GM23338 (cell line): ENCODE measurements around the gene NRCAM. TPM values are rescaled to one million over a fixed set of nuclear protein-coding genes. Genes with fewer than 3 reads are reported as not detected.

Source experiments
- ATAC-seq: fragments of 200-7000 bp; cut with Tn5 transposase; 3 replicates; pipeline ENCODE4 v1.9.1; 2020
- DNase-seq: peaks from one replicate; pipeline ENCODE4 v3.0.0-alpha.2; 2015; ENCODE audit warnings: low spot score
- H2AFZ ChIP-seq: fragments of 200-600 bp; sonication (generic); 2 replicates; pipeline ENCODE4 v1.8.0; 2016; ENCODE audit warnings: antibody characterized with exemption, mild to moderate bottlenecking, moderate library complexity
- H3F3A ChIP-seq: fragments of 200-600 bp; sonication (generic); replicated peaks from 2 replicates; pipeline ENCODE4 v1.8.0; 2017; ENCODE audit warnings: antibody characterized with exemption, mixed run types, low read depth
- H3K27ac ChIP-seq: fragments of 200-600 bp; sonication (generic); 2 replicates; pipeline ENCODE4 v1.6.1; 2016; ENCODE audit warnings: low read depth
- H3K27me3 ChIP-seq: fragments of 200-600 bp; sonication (generic); 2 replicates; pipeline ENCODE4 v1.8.0; 2016; ENCODE audit warnings: mild to moderate bottlenecking, mixed run types, moderate library complexity; ENCODE audit not compliant: insufficient read depth
- H3K36me3 ChIP-seq: fragments of 200-600 bp; sonication (generic); 2 replicates; pipeline ENCODE4 v1.8.0; 2016; ENCODE audit warnings: mild to moderate bottlenecking; ENCODE audit not compliant: insufficient read depth
- H3K4me1 ChIP-seq: fragments of 200-600 bp; sonication (generic); 2 replicates; pipeline ENCODE4 v1.8.0; 2016; ENCODE audit warnings: mild to moderate bottlenecking, moderate library complexity; ENCODE audit not compliant: insufficient read depth
- H3K4me2 ChIP-seq: fragments of 200-600 bp; sonication (generic); 2 replicates; pipeline ENCODE4 v1.7.1; 2017; ENCODE audit warnings: mixed run types
- H3K4me3 ChIP-seq: fragments of 200-600 bp; sonication (generic); 2 replicates; pipeline ENCODE4 v1.6.1; 2016; ENCODE audit warnings: mixed run types
- H3K79me2 ChIP-seq: fragments of 200-600 bp; sonication (generic); replicated peaks from 2 replicates; pipeline ENCODE4 v1.8.0; 2017; ENCODE audit warnings: mild to moderate bottlenecking; ENCODE audit not compliant: insufficient read depth
- H3K9me2 ChIP-seq: fragments of 200-600 bp; sonication (generic); 2 replicates; pipeline ENCODE4 v1.8.0; 2017; ENCODE audit not compliant: insufficient read depth
- H4K20me1 ChIP-seq: fragments of 200-600 bp; sonication (generic); replicated peaks from 2 replicates; pipeline ENCODE4 v1.8.0; 2017; ENCODE audit warnings: mild to moderate bottlenecking; ENCODE audit not compliant: insufficient read depth
- H3K27ac Mint-ChIP-seq: 2 replicates; pipeline ENCODE4 v1.8.0; 2020; ENCODE audit warnings: inconsistent platforms, mild to moderate bottlenecking, moderate library complexity, mixed read lengths
- H3K27me3 Mint-ChIP-seq: 3 replicates; pipeline ENCODE4 v1.8.0; 2022; ENCODE audit warnings: low read depth, mild to moderate bottlenecking, moderate library complexity, mixed read lengths, inconsistent platforms; ENCODE audit not compliant: insufficient read depth, poor library complexity
- H3K36me3 Mint-ChIP-seq: 3 replicates; pipeline ENCODE4 v1.8.0; 2021; ENCODE audit warnings: low read depth, mild to moderate bottlenecking, inconsistent platforms, moderate library complexity, mixed read lengths
- H3K4me1 Mint-ChIP-seq: 3 replicates; pipeline ENCODE4 v1.8.0; 2020; ENCODE audit warnings: mild to moderate bottlenecking, inconsistent platforms, mixed read lengths
- H3K4me3 Mint-ChIP-seq: 3 replicates; pipeline ENCODE4 v1.8.0; 2021; ENCODE audit warnings: moderate library complexity, mild to moderate bottlenecking, inconsistent platforms, mixed read lengths
- H3K9me3 Mint-ChIP-seq: 3 replicates; pipeline ENCODE4 v1.8.0; 2020; ENCODE audit warnings: moderate library complexity, mild to moderate bottlenecking, inconsistent platforms, mixed read lengths
- CREB1 ChIP-seq: fragments of 250-450 bp; sonication (Bioruptor Pico); IDR thresholded peaks from 2 replicates; pipeline ENCODE4 v1.5.0; 2020; ENCODE audit warnings: low read depth, mild to moderate bottlenecking, moderate library complexity
- EZH2 ChIP-seq: fragments of 200-600 bp; sonication (generic); IDR thresholded peaks from one replicate; pipeline ENCODE4 v1.8.0; 2017; ENCODE audit warnings: antibody characterized with exemption, mild to moderate bottlenecking, low read depth; ENCODE audit not compliant: unreplicated experiment
- EZH2phosphoT487 ChIP-seq: fragments of 200-600 bp; sonication (generic); IDR thresholded peaks from one replicate; pipeline ENCODE4 v1.8.1; 2018; ENCODE audit warnings: antibody characterized with exemption; ENCODE audit not compliant: unreplicated experiment
- JUNB ChIP-seq: IDR thresholded peaks from one replicate; pipeline ENCODE4 v1.6.1; 2016; ENCODE audit warnings: antibody characterized with exemption; ENCODE audit not compliant: unreplicated experiment
- NANOG ChIP-seq: IDR thresholded peaks from 2 replicates; pipeline ENCODE4 v1.6.1; 2016; ENCODE audit warnings: antibody characterized with exemption, borderline replicate concordance
- POLR2AphosphoS5 ChIP-seq: IDR thresholded peaks from 2 replicates; pipeline ENCODE4 v1.6.1; 2016; ENCODE audit warnings: antibody characterized with exemption, low read depth
- STAT1 ChIP-seq: IDR thresholded peaks from one replicate; pipeline ENCODE4 v1.6.1; 2016; ENCODE audit warnings: antibody characterized with exemption; ENCODE audit not compliant: unreplicated experiment
- ZNF114 ChIP-seq: fragments of 250-450 bp; sonication (Bioruptor Pico); IDR thresholded peaks from 2 replicates; pipeline ENCODE4 v1.5.0; 2020; ENCODE audit warnings: mild to moderate bottlenecking, moderate library complexity
- ZNF331 ChIP-seq: fragments of 250-450 bp; sonication (Bioruptor Pico); IDR thresholded peaks from 2 replicates; pipeline ENCODE4 v1.5.0; 2020; ENCODE audit warnings: low read depth, mild to moderate bottlenecking, moderate library complexity
- polyA plus RNA-seq: library from polyadenylated mRNA; unstranded; fragments of >200 nt; fragmentation: Nextera tagmentation; extraction: Ambion mirVana; gene quantifications from 2 replicates; pipeline ENCODE4 v1.2.1, GENCODE V29; 2016
- total RNA-seq: library from RNA; depleted of rRNA; stranded (reverse); fragments of >200 nt; shearing (Covaris generic); gene quantifications from 2 replicates; pipeline ENCODE4 v1.2.3, GENCODE V29; 2014
- TF ChIP-seq, protein P1 (sequence below): IDR thresholded peaks from 2 replicates; pipeline ENCODE4 v1.6.1; 2016; ENCODE audit warnings: antibody characterized with exemption
- TF ChIP-seq, protein P2 (sequence below): IDR thresholded peaks from one replicate; pipeline ENCODE4 v1.6.1; 2018; ENCODE audit warnings: antibody characterized with exemption; ENCODE audit not compliant: unreplicated experiment

NRCAM gene
- total and polyA plus RNA-seq, 2 experiments from 2014 or later, result 2.5 to 6.8 TPM

DNA sequence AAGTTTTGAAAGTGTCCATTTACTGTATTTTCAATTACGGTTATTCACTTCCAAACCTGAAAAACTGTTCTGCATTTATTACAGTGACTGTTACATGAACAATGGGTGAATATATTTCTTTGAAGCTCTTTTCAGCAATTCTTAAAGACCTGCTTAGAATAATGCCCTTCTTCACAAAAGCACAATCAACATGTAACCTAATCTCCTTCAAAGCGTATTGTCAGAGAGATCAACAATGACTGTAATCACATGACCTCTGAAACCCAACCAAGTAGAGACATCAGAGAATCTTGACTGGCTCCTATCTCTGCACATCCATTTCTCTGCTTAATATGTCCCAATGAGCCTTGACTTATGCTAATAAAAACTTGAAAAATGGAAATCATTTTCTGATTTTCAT, 126.7 kb downstream of the NRCAM start (continued):
- TF ChIP-seq STAT1, result no peak
- TF ChIP-seq ZNF331 (CRISPR knock-in tag), result no peak
- TF ChIP-seq, protein P1, sequence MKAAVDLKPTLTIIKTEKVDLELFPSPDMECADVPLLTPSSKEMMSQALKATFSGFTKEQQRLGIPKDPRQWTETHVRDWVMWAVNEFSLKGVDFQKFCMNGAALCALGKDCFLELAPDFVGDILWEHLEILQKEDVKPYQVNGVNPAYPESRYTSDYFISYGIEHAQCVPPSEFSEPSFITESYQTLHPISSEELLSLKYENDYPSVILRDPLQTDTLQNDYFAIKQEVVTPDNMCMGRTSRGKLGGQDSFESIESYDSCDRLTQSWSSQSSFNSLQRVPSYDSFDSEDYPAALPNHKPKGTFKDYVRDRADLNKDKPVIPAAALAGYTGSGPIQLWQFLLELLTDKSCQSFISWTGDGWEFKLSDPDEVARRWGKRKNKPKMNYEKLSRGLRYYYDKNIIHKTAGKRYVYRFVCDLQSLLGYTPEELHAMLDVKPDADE, result no peak
- no peak for TF ChIP-seq ZNF114 (CRISPR knock-in tag)
- no peak for TF ChIP-seq NANOG
- no peak for TF ChIP-seq JUNB
- TF ChIP-seq EZH2phosphoT487, result no peak
- TF ChIP-seq, protein P2, sequence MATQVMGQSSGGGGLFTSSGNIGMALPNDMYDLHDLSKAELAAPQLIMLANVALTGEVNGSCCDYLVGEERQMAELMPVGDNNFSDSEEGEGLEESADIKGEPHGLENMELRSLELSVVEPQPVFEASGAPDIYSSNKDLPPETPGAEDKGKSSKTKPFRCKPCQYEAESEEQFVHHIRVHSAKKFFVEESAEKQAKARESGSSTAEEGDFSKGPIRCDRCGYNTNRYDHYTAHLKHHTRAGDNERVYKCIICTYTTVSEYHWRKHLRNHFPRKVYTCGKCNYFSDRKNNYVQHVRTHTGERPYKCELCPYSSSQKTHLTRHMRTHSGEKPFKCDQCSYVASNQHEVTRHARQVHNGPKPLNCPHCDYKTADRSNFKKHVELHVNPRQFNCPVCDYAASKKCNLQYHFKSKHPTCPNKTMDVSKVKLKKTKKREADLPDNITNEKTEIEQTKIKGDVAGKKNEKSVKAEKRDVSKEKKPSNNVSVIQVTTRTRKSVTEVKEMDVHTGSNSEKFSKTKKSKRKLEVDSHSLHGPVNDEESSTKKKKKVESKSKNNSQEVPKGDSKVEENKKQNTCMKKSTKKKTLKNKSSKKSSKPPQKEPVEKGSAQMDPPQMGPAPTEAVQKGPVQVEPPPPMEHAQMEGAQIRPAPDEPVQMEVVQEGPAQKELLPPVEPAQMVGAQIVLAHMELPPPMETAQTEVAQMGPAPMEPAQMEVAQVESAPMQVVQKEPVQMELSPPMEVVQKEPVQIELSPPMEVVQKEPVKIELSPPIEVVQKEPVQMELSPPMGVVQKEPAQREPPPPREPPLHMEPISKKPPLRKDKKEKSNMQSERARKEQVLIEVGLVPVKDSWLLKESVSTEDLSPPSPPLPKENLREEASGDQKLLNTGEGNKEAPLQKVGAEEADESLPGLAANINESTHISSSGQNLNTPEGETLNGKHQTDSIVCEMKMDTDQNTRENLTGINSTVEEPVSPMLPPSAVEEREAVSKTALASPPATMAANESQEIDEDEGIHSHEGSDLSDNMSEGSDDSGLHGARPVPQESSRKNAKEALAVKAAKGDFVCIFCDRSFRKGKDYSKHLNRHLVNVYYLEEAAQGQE, result no peak

DNA sequence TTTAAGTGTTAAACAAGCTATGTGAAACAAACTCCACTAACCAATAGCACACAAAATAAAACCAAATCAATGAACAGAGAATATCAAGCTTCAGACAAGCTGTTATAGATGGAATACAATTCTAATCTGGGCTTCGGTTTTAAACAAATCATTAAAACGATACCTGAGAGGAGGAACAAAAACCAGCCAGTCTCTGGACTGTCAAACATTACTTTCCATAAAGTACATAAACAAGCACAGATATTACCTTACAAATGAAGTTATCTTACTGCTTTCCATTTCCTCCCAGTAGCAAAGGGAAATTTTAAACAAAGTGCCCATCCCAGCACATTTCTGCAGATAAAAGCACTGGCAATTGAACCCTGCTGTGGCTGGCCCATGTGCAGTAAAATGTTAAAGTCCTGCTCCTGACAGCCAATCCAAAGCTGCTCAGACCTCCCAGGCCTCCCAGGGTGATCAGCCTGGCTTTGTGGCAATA, 128.0 kb downstream of the NRCAM start:
- Histone ChIP-seq H3K36me3 (no peaks in the 10 kb centered on the region), H3K4me3 (no peak overlapping the region), H3F3A (no peaks in the 10 kb centered on the region), H3K27ac (no peak overlapping the region), H3K9me2 (no peaks in the 10 kb centered on the region), H3K4me2 (peak overlapping the region; percentile 39), H3K79me2 (no peaks in the 10 kb centered on the region), H3K4me1 (peaks cover 27% of the 10 kb centered on the region), H2AFZ (no peak overlapping the region), H3K27me3 (no peaks in the 10 kb centered on the region), H4K20me1 (no peaks in the 10 kb centered on the region)
- H3K36me3 Mint-ChIP-seq, result no peaks in the 10 kb centered on the region
- peaks cover 57% of the 10 kb centered on the region for H3K4me1 Mint-ChIP-seq
- H3K27ac Mint-ChIP-seq, result no peak overlapping the region
- H3K4me3 Mint-ChIP-seq, result no peak overlapping the region
- TF ChIP-seq, protein P1, result no peak
- TF ChIP-seq JUNB (no peak), EZH2phosphoT487 (no peak)
- peak; percentile 50 for DNase-seq
- no peaks in the 10 kb centered on the region for H3K9me3 Mint-ChIP-seq
- peak; percentile 75 for ATAC-seq
- H3K27me3 Mint-ChIP-seq, result peaks cover 4% of the 10 kb centered on the region

DNA sequence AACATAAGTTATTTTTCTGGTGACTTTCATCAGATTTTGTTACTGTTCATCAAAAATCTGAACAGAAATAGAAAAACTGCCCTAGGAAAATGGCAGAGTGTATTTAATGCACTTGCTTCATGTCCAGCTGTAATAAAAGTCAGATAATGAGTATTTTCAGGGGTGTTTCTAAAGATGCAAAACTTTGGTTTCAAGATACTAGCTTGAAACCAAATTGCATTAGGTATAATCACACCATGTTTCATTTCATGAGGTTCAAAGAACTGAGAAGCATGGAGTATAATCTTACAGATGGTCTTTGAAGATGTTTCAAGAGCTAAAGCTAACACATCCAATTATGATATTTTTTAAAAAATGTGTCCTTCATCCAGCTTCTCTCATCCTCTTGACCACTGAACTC, 128.9 kb downstream of the NRCAM start:
- H3K4me1 Mint-ChIP-seq, result peaks cover 62% of the 10 kb centered on the region
- no peaks in the 10 kb centered on the region for H3K36me3 Mint-ChIP-seq
- no peak overlapping the region for H3K4me3 Mint-ChIP-seq
- TF ChIP-seq ZNF331 (CRISPR knock-in tag) (no peak), EZH2 (no peak), POLR2AphosphoS5 (no peak), CREB1 (CRISPR knock-in tag) (no peak), STAT1 (no peak)
- TF ChIP-seq, protein P1, result no peak
- TF ChIP-seq, protein P2, result no peak

More for the DNA sequence above, 128.9 kb downstream of the NRCAM start:
- Histone ChIP-seq H3K4me2 (no peak overlapping the region), H3K4me3 (no peak overlapping the region), H3K36me3 (no peaks in the 10 kb centered on the region), H3F3A (no peaks in the 10 kb centered on the region), H3K27ac (no peak overlapping the region), H4K20me1 (no peaks in the 10 kb centered on the region), H3K9me2 (no peaks in the 10 kb centered on the region), H3K4me1 (peaks cover 27% of the 10 kb centered on the region), H3K27me3 (no peaks in the 10 kb centered on the region), H3K79me2 (no peaks in the 10 kb centered on the region), H2AFZ (no peak overlapping the region)
- DNase-seq, result no peak
- Mint-ChIP-seq H3K9me3 (no peaks in the 10 kb centered on the region), H3K27me3 (peaks cover 6% of the 10 kb centered on the region), H3K27ac (no peak overlapping the region)
- no peak for ATAC-seq
